Measurements from ENCODE around the gene NCCRP1. TPM values are rescaled to one million over a fixed set of nuclear protein-coding genes. Genes with fewer than 3 reads are reported as not detected.
"Not testable (repeated sequence)": the region's sequence is repeated elsewhere in the genome, so short reads cannot be mapped to it uniquely, and the experiment has no call there.

NCCRP1 gene
- polyA plus RNA-seq, 3 donors = 1.3 to 1.9 (median 1.6) TPM

GRCh38 chr19:39244410-39245100, 47.8 kb downstream of the NCCRP1 start, which contains the start of gene IFNL3:
TSS of gene IFNL3 (minus strand) at chr19:39245006. CDS start at chr19:39244967, 39 bp downstream.
- DNase-seq = not testable (repeated sequence)

DNA sequence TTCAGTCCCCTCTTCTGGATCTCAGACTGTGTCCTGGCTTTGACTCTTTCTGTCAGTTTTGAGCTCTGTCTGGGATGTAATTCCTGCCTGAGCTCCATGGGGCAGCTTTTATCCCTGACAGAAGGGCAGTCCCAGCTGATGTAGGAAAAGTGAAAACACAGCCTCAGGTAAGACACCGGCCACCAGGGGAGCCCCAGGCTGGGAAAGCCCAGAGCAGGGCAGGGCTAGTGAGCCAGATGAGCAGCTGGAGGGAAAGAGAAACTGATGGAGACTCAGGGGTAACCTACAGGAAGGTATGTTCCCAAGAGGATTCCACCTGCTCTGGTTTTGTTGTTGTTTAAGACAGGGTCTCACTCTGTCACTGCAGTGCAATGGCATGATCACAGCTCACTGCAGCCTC, 48.4 kb downstream of the NCCRP1 start:
- DNase-seq = not testable (repeated sequence)

GRCh38 chr19:39246951-39247669, 50.3 kb downstream of the NCCRP1 start:
- DNase-seq = peak; percentile 50

DNA sequence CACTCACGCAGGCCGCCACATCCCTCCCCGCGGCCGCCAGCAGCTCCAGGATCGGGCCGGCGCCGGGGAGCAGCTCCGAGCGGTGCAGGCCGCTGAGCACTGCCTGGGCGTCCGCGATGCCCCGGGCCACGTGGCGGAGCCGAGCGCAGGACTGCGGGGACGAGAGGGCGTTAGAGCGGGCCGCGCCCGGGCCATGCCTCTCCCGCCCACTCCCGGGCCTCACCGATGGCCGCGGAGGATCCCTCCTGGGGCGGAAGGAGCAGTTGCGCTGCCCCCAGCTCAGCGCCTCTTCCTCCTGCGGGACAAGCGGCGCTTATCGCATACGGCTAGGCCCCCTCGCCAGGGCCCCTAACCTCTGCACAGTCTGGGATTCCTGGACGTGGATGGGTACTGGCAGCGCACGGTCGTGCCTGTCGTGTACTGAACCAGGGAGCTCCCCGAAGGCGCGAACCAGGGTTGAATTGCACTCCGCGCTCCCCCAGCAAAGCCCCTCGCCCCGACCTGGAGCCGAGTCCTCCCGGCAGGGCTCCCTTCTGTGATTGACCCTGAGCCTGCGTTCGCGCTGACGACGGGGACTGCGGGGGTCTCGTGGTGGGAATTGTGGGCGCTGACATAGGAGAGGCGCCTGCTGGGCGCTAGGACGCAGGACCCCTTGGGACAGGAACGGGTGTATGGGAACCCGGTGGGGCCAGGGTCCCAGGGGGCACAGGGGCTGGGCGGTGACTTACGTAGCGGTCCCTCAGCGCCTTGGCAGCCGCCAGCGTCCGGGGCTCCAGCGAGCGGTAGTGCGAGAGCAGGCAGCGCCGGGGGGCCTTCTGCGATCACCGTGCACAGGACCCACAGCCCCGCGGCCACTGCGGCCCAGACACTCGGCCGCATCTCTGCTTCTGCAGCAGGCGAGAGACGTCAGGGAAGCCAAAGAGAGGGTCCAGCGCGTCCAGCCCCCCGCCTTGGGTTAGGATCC, 51.2 kb downstream of the NCCRP1 start:
- no peak for DNase-seq

- no peak for DNase-seq
These were observed 52.0 kb downstream of the NCCRP1 start, which contains the start of gene IFNL4 for GRCh38 chr19:39248806-39249205. TSS of gene IFNL4 (minus strand) at chr19:39248856.

DNA sequence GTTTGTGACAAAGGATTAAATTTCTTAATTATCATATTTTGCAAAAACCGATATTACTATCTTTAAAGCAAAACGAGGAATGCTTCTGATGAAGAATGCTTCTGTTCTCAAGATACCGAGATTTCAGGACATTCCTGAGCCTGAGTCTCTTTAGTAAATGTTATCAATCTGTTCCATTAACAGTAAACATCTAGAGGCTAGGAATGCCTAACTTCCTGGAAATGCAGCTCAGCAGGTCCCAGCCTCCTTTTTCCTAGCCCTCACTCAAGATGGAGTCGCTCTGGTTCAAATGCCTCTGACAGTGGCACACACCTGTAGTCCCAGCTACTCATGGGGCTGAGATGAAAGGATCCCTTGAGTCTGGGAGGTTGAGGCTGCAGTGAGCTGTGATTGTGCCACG, 54.3 kb downstream of the NCCRP1 start:
- DNase-seq = no peak

Other genes starting within 250 kb of the NCCRP1 start
- gene FBXO17, start 221.2 kb upstream of the NCCRP1 start, polyA plus RNA-seq (ENCODE audit: insufficient read length in 3 of 3) = 100 to 1,000 TPM in 2 of 3 donors, 10 to 100 TPM in 1; 66.1 to 106 (median 106) TPM
- 1 to 10 TPM; 7.8 to 10.0 (median 8.7) TPM for gene FBXO27, start 164.4 kb upstream of the NCCRP1 start, polyA plus RNA-seq (ENCODE audit: insufficient read length in 3 of 3)
- under 1 TPM; 0.29 to 0.75 (median 0.67) TPM for gene ACP7, start 112.6 kb upstream of the NCCRP1 start, polyA plus RNA-seq (ENCODE audit: insufficient read length in 3 of 3)
- gene PAK4, start 71.2 kb upstream of the NCCRP1 start, polyA plus RNA-seq (ENCODE audit: insufficient read length in 3 of 3) = 10 to 100 TPM; 66.6 to 76.3 (median 73.6) TPM
- gene SYCN, start 7.3 kb downstream of the NCCRP1 start, polyA plus RNA-seq (ENCODE audit: insufficient read length in 3 of 3) = not detected
- gene IFNL3, start 48.0 kb downstream of the NCCRP1 start, polyA plus RNA-seq (ENCODE audit: insufficient read length in 3 of 3) = not detected
- under 1 TPM in 1 of 3 donors, not detected in 2; 0.09 TPM for gene IFNL4, start 51.9 kb downstream of the NCCRP1 start, polyA plus RNA-seq (ENCODE audit: insufficient read length in 3 of 3)
- gene IFNL2, start 71.4 kb downstream of the NCCRP1 start, polyA plus RNA-seq (ENCODE audit: insufficient read length in 3 of 3) = not detected
- not detected for gene IFNL1, start 99.4 kb downstream of the NCCRP1 start, polyA plus RNA-seq (ENCODE audit: insufficient read length in 3 of 3)
- gene LRFN1, start 123.9 kb downstream of the NCCRP1 start, polyA plus RNA-seq (ENCODE audit: insufficient read length in 3 of 3) = 1 to 10 TPM; 1.6 to 2.9 (median 2.6) TPM
- gene GMFG, start 139.1 kb downstream of the NCCRP1 start, polyA plus RNA-seq (ENCODE audit: insufficient read length in 3 of 3) = 10 to 100 TPM; 18.8 to 25.4 (median 24.1) TPM
- 100 to 1,000 TPM; 124 to 155 (median 129) TPM for gene SAMD4B, start 145.5 kb downstream of the NCCRP1 start, polyA plus RNA-seq (ENCODE audit: insufficient read length in 3 of 3)
- gene PAF1, start 194.1 kb downstream of the NCCRP1 start, polyA plus RNA-seq (ENCODE audit: insufficient read length in 3 of 3) = 10 to 100 TPM; 63.3 to 79.3 (median 77.1) TPM
- 10 to 100 TPM; 39.9 to 42.5 (median 41.3) TPM for gene MED29, start 194.4 kb downstream of the NCCRP1 start, polyA plus RNA-seq (ENCODE audit: insufficient read length in 3 of 3)
- gene ZFP36, start 209.9 kb downstream of the NCCRP1 start, polyA plus RNA-seq (ENCODE audit: insufficient read length in 3 of 3) = 10 to 100 TPM; 20.1 to 25.1 (median 22.8) TPM
- 100 to 1,000 TPM in 1 of 3 donors, 10 to 100 TPM in 2; 81.8 to 135 (median 87.0) TPM for gene PLEKHG2, start 215.7 kb downstream of the NCCRP1 start, polyA plus RNA-seq (ENCODE audit: insufficient read length in 3 of 3)
- 1,000 to 10,000 TPM; 1,287 to 1,452 (median 1,291) TPM for gene RPS16, start 239.0 kb downstream of the NCCRP1 start, polyA plus RNA-seq (ENCODE audit: insufficient read length in 3 of 3)
- gene SUPT5H, start 248.6 kb downstream of the NCCRP1 start, polyA plus RNA-seq (ENCODE audit: insufficient read length in 3 of 3) = 100 to 1,000 TPM; 149 to 158 (median 149) TPM

Measured in renal pelvis (tissue), 4 donors.